ENCODE data around the gene KCNIP3.

- TF ChIP-seq CTCF (IDR thresholded peaks at IDR 0.05; ENCODE audit: borderline replicate concordance, extremely low read depth, low read length, poor library complexity, severe bottlenecking): no peak
- no peak for TF ChIP-seq EZH2 (IDR thresholded peaks at IDR 0.05; ENCODE audit: borderline replicate concordance, low read depth, low read length, severe bottlenecking)
Measured at GRCh38 chr2:95392320-95392719, 95.2 kb downstream of the KCNIP3 start.
